ENCODE data around the gene ANKS1A. TPM values are rescaled to one million over a fixed set of nuclear protein-coding genes. Genes with fewer than 3 reads are reported as not detected.

Gene ANKS1A
- polyA plus RNA-seq, 1 of the 3 experiments (the other 2 are of a cell fraction), result 7.6 TPM

DNA sequence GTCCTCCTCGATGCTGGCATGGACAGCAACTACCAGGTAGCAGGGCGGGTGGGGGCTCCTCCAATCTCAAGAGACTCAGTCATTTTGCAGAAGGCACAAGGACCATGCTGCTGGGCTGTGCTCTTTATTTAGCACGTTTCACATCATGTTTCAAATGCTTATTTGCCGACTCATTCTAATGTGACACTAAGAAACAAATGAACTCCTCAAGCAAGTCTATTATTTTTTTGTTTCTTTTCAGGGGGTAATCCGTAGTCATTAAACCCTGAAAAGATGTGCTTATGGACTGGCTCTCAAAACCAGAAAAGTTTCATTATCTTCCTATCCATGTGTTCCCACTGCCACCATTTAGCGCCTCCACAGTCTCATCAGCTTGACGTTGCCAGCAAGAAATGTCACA lies 92.9 kb downstream of the ANKS1A start:
- no peak for DNase-seq
- ChIA-PET CTCF (interaction anchor here (1.1 kb wide), 2 partner anchors 22 to 158 kb away, joined by 3 read pairs; no protein-coding TSS in a partner anchor), POLR2A (no interaction called here)
- Histone ChIP-seq H4K20me1 (ENCODE audit: insufficient read depth) (no peaks in the 10 kb centered on the region), H3K4me1 (ENCODE audit: control insufficient read depth in 1 of 2, insufficient read depth in 2 of 2, low read depth in 1 of 2, low read length in 1 of 2) (peaks cover 3 to 8% of the 10 kb centered on the region in 2 experiments; a peak in 3 of 4 replicates), H3K27ac (ENCODE audit: low read depth in 2 of 2, low read length in 1 of 2) (no peak overlapping the region), H3K79me2 (ENCODE audit: insufficient read depth) (no peaks in the 10 kb centered on the region), H3K4me3 (ENCODE audit: low read depth in 2 of 2, low read length in 1 of 2) (no peak overlapping the region), H3K9me2 (no peaks in the 10 kb centered on the region), H3K9me3 (no peaks in the 10 kb centered on the region), H2AFZ (ENCODE audit: low read depth) (no peak overlapping the region), H3K4me2 (no peak overlapping the region), H3F3A (replicated peaks; ENCODE audit: insufficient read depth) (peaks cover 3% of the 10 kb centered on the region), H3K9ac (no peak overlapping the region), H3K27me3 (ENCODE audit: insufficient read depth) (no peaks in the 10 kb centered on the region), H3K36me3 (replicated peaks in 1 of 2; ENCODE audit: control insufficient read depth in 1 of 2, insufficient read depth in 2 of 2, low read length in 1 of 2) (peaks cover 7 to 35% of the 10 kb centered on the region in 2 experiments)
- WGBS (ENCODE audit: low lambda C conversion rate), result 82% methylated on average over 5 of the region's 7 CpGs
- TF ChIP-seq EP300 (IDR thresholded peaks at IDR 0.05; ENCODE audit: borderline replicate concordance in 1 of 2, low read depth in 1 of 2, low read length in 1 of 2) (no peak), JUND (IDR thresholded peaks at IDR 0.05) (no peak), NFIC (IDR thresholded peaks at IDR 0.05; ENCODE audit: borderline replicate concordance) (no peak), RXRA (IDR thresholded peaks at IDR 0.05; ENCODE audit: borderline replicate concordance, low read depth) (no peak), RCOR1 (IDR thresholded peaks at IDR 0.05; ENCODE audit: low read length) (no peak), EZH2phosphoT487 (IDR thresholded peaks at IDR 0.05; ENCODE audit: borderline replicate concordance, low read depth) (no peak), MEF2A (IDR thresholded peaks at IDR 0.05; ENCODE audit: borderline replicate concordance, low read depth) (no peak), FOSL2 (IDR thresholded peaks at IDR 0.05; ENCODE audit: borderline replicate concordance, low read depth) (no peak), FOXJ3 (CRISPR knock-in tag; IDR thresholded peaks at IDR 0.05) (no peak), SIN3A (IDR thresholded peaks at IDR 0.05; ENCODE audit: borderline replicate concordance, low read depth, low read length) (no peak)

DNA sequence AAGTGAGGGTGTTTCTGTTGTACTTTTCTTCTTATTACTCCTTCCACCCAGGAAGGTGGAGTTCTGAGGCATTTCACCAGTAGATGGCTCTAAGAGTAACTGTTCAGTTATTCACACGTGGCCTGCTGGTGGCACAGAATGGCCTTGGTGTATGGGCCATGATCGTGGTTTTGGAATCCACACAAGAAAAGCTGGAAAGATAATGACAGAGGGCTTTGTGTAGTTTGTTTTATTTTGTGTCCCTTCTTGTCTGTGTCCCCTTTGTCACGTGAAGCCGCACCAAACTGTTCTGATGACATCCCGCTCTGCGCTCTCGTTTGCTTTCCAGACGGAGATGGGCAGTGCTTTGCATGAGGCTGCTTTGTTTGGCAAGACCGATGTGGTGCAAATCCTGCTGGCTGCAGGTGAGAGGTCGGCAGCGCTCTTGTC lies 93.4 kb downstream of the ANKS1A start:
- no peak overlapping the region for H3K9ac ChIP-seq
- H3K9me2 ChIP-seq, result no peaks in the 10 kb centered on the region
- WGBS (ENCODE audit: low lambda C conversion rate), result 95% methylated on average over 11 of the region's 11 CpGs
- no peak overlapping the region for H2AFZ ChIP-seq (ENCODE audit: low read depth)
- POLR2A ChIA-PET, result no interaction called here
- H3K4me2 ChIP-seq, result no peak overlapping the region
- H3K27me3 ChIP-seq (ENCODE audit: insufficient read depth), result no peaks in the 10 kb centered on the region
- no peak for DNase-seq
- no peaks in the 10 kb centered on the region for H4K20me1 ChIP-seq (ENCODE audit: insufficient read depth)
- H3K4me3 ChIP-seq (ENCODE audit: low read depth in 2 of 2, low read length in 1 of 2), result no peak overlapping the region
- no peaks in the 10 kb centered on the region for H3K9me3 ChIP-seq
- CTCF ChIA-PET, result interaction anchor here (1.6 kb wide), 1 partner anchor 151 kb away, joined by 4 read pairs; no protein-coding TSS in a partner anchor
- peak; percentile 12; the same call in 1 of the 2 replicates for TF ChIP-seq RAD21 (IDR thresholded peaks at IDR 0.05; ENCODE audit: low read length)
- TF ChIP-seq JUND (IDR thresholded peaks at IDR 0.05), result no peak
- TF ChIP-seq, protein P1, sequence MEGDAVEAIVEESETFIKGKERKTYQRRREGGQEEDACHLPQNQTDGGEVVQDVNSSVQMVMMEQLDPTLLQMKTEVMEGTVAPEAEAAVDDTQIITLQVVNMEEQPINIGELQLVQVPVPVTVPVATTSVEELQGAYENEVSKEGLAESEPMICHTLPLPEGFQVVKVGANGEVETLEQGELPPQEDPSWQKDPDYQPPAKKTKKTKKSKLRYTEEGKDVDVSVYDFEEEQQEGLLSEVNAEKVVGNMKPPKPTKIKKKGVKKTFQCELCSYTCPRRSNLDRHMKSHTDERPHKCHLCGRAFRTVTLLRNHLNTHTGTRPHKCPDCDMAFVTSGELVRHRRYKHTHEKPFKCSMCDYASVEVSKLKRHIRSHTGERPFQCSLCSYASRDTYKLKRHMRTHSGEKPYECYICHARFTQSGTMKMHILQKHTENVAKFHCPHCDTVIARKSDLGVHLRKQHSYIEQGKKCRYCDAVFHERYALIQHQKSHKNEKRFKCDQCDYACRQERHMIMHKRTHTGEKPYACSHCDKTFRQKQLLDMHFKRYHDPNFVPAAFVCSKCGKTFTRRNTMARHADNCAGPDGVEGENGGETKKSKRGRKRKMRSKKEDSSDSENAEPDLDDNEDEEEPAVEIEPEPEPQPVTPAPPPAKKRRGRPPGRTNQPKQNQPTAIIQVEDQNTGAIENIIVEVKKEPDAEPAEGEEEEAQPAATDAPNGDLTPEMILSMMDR (IDR thresholded peaks at IDR 0.05), result peak; percentile 29; the same call in 1 of the 2 replicates
- H3F3A ChIP-seq (replicated peaks; ENCODE audit: insufficient read depth), result peaks cover 3% of the 10 kb centered on the region
- H3K79me2 ChIP-seq (ENCODE audit: insufficient read depth), result no peaks in the 10 kb centered on the region
- H3K4me1 ChIP-seq (ENCODE audit: control insufficient read depth in 1 of 2, insufficient read depth in 2 of 2, low read depth in 1 of 2, low read length in 1 of 2), result peaks cover 3 to 8% of the 10 kb centered on the region in 2 experiments; a peak in 3 of 4 replicates
- H3K27ac ChIP-seq (ENCODE audit: low read depth in 2 of 2, low read length in 1 of 2), result no peak overlapping the region
- H3K36me3 ChIP-seq (replicated peaks in 1 of 2; ENCODE audit: control insufficient read depth in 1 of 2, insufficient read depth in 2 of 2, low read length in 1 of 2), result peaks cover 4 to 38% of the 10 kb centered on the region in 2 experiments
